HG02840 (cell line): ENCODE measurements around the gene ZAP70.
"Not testable (repeated sequence)": the region's sequence is repeated elsewhere in the genome, so short reads cannot be mapped to it uniquely, and the experiment has no call there.

Experiments used
- ATAC-seq: cut with Tn5 transposase; IDR thresholded peaks from one replicate; pipeline ENCODE4 v1.9.1; 2021; ENCODE audit warnings: mild to moderate bottlenecking, moderate library complexity, moderate number of reproducible peaks; ENCODE audit not compliant: unreplicated experiment, low FRiP score

The ZAP70 gene

GRCh38 chr2:97697252-97698235 lies 15.8 kb upstream of the ZAP70 start:
- ATAC-seq = peak; percentile 63

GRCh38 chr2:97698530-97698929 lies 14.8 kb upstream of the ZAP70 start:
- no peak for ATAC-seq

DNA sequence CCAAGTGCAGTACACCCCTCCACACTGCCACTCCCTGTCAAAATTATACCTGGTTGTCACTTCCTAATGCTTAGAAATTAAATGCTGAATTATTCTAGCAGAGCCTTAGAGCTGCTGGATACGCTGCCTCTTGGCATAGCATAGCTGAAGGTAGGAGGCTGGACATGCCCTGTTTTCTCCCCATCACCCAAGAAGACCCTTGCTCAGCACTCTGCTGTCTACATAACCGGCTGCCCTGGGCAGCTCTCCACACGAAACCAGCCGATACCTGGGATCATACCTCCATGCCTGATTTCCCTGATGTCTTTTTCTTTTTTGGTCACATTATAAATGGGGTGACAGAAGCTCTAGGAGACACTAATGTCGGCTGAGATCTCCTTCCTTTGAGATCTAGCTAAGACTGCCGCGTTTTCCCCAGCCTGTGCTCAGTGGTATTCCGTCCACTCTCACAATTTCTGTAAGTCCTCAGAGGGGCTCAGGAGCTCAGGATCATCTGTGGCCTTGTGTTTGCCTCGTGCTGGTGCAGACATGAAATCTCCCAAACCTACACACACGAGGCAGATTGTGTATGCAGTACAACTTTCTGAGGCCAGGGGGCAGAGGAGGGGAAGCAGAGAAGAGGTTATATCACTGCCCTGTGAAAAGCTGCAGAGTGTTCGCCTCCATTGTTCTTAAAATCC lies 13.5 kb upstream of the ZAP70 start:
- no peak for ATAC-seq

GRCh38 chr2:97701186-97701585 lies 12.2 kb upstream of the ZAP70 start:
- no peak for ATAC-seq

- no peak for ATAC-seq
Observed at GRCh38 chr2:97701851-97702465, 11.4 kb upstream of the ZAP70 start.

GRCh38 chr2:97702731-97703470 lies 10.5 kb upstream of the ZAP70 start:
- no peak for ATAC-seq

DNA sequence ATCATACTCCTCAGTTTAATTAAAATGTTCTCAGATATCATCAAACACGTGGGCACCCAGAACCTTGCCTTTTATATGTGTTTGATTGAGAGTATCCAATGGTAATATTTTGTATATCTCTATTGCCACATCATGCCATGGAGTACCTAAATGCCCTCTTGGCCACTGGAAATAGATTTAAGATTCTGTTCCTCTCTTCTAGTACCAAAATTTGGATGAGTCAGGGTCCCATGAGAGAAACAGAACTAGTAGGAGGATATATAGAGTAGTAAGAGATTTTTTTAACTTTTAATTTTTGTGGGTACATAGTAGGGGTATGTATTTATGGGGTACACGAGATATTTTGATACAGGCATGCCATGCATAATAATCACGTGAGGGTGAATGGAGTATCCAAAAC lies 9.6 kb upstream of the ZAP70 start:
- no peak for ATAC-seq

GRCh38 chr2:97704989-97705388 lies 8.4 kb upstream of the ZAP70 start:
- no peak for ATAC-seq

- no peak for ATAC-seq
Observed at GRCh38 chr2:97706112-97706511, 7.3 kb upstream of the ZAP70 start.

DNA sequence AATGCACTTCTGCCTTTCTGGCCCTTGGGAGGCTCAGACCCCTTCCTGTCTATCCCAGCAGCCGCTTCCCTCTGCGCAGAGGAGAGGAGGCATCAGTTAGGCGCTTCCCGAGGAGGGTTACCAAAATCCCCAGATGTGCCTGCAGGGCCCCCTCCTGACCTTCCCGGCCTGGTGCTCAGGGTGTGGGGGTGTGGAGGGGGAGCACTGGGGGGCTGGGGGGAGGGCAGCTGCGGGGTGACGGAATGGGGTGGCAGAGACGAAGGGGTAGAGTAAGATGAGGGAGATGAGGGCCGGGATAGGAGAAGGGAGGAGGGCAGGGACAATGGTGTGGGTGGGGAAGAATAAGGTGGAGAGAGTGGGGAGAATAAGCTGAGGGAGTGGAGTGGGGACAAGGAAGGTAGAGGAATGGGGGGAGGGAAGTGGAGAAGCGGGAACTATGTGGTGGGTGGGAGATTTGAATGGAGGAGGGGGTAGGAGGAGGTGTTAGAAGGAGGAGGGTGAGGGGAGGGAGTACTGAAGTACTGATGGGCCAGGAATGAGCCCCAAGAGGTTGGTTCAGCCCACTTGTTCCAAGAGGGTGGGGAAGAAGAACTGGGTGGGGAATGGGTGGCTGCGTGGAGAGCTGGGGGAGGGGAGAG lies 6.5 kb upstream of the ZAP70 start:
- no peak for ATAC-seq

GRCh38 chr2:97707362-97708047 lies 5.9 kb upstream of the ZAP70 start:
- no peak for ATAC-seq

- no peak for ATAC-seq
Observed at GRCh38 chr2:97708048-97708380, 5.4 kb upstream of the ZAP70 start.

GRCh38 chr2:97708608-97709007 lies 4.8 kb upstream of the ZAP70 start:
- ATAC-seq = no peak

- no peak for ATAC-seq
Observed at GRCh38 chr2:97711394-97711711, 2.0 kb upstream of the ZAP70 start.

DNA sequence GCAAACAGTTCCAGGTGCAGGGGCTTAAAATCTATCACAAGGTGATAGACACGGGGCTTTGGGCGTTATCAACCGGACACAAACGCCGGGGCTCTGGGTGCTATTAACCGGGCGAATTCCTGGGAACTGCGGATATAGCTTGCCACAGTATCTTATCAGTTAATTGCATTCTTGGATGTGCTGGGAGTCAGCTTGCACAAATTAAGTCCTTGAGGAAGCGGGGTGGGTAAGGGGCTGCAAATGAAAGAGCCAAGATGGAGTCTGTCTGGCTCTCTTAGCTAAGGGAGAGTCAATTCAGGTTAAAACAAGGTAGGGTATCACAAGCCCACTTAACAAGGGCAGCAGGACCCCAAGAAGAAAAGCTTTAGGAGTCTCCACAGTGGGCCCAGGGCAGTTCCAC lies 1.2 kb upstream of the ZAP70 start:
- ATAC-seq = not testable (repeated sequence)

DNA sequence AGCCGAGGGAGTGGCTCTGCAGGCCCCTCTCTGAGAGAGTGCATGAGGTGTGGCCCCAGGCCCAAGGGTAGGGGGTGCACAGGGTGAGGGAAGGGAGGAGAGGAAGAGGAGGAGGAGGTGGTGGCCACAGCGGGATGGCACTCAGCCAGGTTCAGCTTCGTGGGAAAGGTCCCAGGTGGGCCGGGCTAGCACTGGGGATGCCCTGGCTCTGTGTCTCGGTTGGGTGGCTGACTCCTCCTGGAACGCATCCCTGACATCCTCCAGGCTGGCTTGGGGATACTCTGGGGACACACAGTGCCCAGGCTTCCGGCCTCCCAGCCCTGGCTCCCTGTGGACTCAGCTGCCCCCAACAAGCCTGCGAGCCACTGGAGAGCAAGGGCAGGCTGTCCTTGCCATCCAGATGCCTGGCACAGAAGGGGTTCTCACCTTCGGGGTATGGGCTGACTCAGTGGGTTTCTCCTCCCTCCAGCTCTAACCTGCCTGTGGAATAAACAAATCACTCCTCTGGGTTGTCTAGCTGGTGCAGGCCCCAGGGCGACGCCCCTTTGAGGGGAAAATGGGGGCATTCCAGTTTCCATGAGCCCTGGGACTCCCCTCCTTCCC lies 582 bp upstream of the ZAP70 start:
- ATAC-seq = no peak

DNA sequence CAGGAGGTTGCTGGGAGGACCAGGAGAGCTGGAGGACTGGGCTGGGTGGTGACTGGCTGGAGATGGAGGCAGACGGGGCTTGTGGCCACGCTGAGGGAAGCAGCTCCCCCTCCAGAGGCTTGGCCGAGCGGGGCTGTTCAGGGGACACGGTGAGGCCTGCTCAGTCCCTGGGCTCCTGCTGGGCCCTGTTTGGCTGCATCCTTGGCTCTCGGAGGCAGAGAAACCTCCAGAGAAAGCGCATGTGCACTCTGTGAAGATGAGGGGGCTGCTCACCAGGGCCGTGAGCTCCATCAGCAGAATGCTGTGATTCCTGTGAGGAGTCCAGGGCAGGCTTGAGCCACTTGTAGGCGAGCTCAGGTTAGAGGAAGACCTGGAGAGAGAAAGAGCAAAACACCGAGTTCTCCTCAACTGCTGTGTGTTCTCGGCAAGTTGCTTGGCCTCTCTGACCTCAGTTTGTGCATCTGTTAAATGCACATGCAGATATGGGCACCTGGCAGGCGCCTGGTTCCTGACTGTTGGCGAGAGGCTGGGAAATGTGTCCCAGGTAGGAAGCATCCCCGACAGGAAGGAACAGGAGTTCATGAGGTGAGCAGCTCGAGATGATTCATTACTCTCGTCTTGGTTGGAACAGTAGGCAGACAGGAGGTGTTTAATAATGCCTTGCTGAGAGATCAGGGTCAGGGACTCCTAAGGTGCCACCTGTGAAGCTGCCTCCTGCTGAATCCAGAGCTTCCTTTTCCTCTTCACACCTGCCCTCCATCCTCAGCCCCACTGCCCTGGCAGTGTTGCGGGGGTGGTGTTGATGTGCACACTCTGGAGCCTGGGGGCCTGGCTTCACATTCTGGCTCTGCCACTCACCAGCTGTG lies 941 bp downstream of the ZAP70 start:
- ATAC-seq = no peak

- ATAC-seq = no peak
Observed at GRCh38 chr2:97714950-97715652, 1.7 kb downstream of the ZAP70 start.
